Measurements from ENCODE around the gene PTPRD.

The PTPRD gene

DNA sequence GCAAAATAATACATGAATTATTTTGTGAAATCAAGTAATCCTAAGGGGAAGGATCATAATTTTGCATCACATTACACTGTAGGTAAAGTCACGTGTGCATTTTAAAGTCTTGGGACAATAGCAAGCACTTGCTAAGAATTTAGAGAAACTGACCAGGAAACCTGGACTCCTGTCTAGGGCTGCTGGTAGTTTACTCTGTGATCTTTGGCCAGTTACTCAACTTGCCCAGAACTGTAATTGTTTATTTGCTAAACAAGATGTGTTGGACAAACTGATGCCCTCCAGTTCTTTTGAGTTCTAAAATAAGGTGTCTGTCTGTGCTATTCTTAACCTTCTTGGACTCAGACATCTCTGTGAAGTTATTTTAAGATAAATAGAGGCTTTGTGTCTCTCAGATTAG is 2218.5 kb downstream of the PTPRD start:
- Histone ChIP-seq H3K9me3 (ENCODE audit: control insufficient read depth, insufficient read depth, low read length) (no peaks in the 10 kb centered on the region), H3K27me3 (ENCODE audit: control insufficient read depth, low read length) (no peaks in the 10 kb centered on the region), H3F3A (ENCODE audit: control insufficient read depth, insufficient read depth) (no peaks in the 10 kb centered on the region), H3K79me2 (ENCODE audit: control insufficient read depth, low read length) (no peaks in the 10 kb centered on the region), H3K4me3 (ENCODE audit: low read length) (no peak overlapping the region), H3K36me3 (ENCODE audit: control insufficient read depth, low read length) (no peaks in the 10 kb centered on the region), H4K20me1 (ENCODE audit: control insufficient read depth, insufficient read depth, low read depth, low read length) (no peaks in the 10 kb centered on the region), H3K4me2 (ENCODE audit: low read length) (no peak overlapping the region), H3K27ac (ENCODE audit: low read depth, low read length) (no peak overlapping the region), H3K9me2 (replicated peaks; ENCODE audit: control insufficient read depth, low read length) (no peaks in the 10 kb centered on the region), H3K4me1 (ENCODE audit: control insufficient read depth, low read length) (no peaks in the 10 kb centered on the region)
- TF ChIP-seq, protein P1, sequence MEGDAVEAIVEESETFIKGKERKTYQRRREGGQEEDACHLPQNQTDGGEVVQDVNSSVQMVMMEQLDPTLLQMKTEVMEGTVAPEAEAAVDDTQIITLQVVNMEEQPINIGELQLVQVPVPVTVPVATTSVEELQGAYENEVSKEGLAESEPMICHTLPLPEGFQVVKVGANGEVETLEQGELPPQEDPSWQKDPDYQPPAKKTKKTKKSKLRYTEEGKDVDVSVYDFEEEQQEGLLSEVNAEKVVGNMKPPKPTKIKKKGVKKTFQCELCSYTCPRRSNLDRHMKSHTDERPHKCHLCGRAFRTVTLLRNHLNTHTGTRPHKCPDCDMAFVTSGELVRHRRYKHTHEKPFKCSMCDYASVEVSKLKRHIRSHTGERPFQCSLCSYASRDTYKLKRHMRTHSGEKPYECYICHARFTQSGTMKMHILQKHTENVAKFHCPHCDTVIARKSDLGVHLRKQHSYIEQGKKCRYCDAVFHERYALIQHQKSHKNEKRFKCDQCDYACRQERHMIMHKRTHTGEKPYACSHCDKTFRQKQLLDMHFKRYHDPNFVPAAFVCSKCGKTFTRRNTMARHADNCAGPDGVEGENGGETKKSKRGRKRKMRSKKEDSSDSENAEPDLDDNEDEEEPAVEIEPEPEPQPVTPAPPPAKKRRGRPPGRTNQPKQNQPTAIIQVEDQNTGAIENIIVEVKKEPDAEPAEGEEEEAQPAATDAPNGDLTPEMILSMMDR (IDR thresholded peaks at IDR 0.05; ENCODE audit: low read depth, low read length, poor library complexity, severe bottlenecking) = no peak
- no peak for TF ChIP-seq EZH2phosphoT487 (IDR thresholded peaks at IDR 0.05; ENCODE audit: borderline replicate concordance, low read length)

GRCh38 chr9:8392866-8393265 is 2219.9 kb downstream of the PTPRD start:
- Histone ChIP-seq H3K9me3 (ENCODE audit: control insufficient read depth, insufficient read depth, low read length) (no peaks in the 10 kb centered on the region), H3F3A (ENCODE audit: control insufficient read depth, insufficient read depth) (no peaks in the 10 kb centered on the region), H3K9me2 (replicated peaks; ENCODE audit: control insufficient read depth, low read length) (no peaks in the 10 kb centered on the region), H3K27me3 (ENCODE audit: control insufficient read depth, low read length) (no peaks in the 10 kb centered on the region), H4K20me1 (ENCODE audit: control insufficient read depth, insufficient read depth, low read depth, low read length) (no peaks in the 10 kb centered on the region), H3K36me3 (ENCODE audit: control insufficient read depth, low read length) (no peaks in the 10 kb centered on the region), H3K4me3 (ENCODE audit: low read length) (no peak overlapping the region), H3K4me1 (ENCODE audit: control insufficient read depth, low read length) (no peaks in the 10 kb centered on the region), H3K4me2 (ENCODE audit: low read length) (no peak overlapping the region), H3K79me2 (ENCODE audit: control insufficient read depth, low read length) (no peaks in the 10 kb centered on the region), H3K27ac (ENCODE audit: low read depth, low read length) (no peak overlapping the region)
- no peak for TF ChIP-seq EZH2phosphoT487 (IDR thresholded peaks at IDR 0.05; ENCODE audit: borderline replicate concordance, low read length)
- TF ChIP-seq, protein P1 (IDR thresholded peaks at IDR 0.05; ENCODE audit: low read depth, low read length, poor library complexity, severe bottlenecking) = no peak

- no peaks in the 10 kb centered on the region for H4K20me1 ChIP-seq (ENCODE audit: control insufficient read depth, insufficient read depth, low read depth, low read length)
- H3F3A ChIP-seq (ENCODE audit: control insufficient read depth, insufficient read depth) = no peaks in the 10 kb centered on the region
- no peaks in the 10 kb centered on the region for H3K9me2 ChIP-seq (replicated peaks; ENCODE audit: control insufficient read depth, low read length)
- no peak overlapping the region for H3K4me3 ChIP-seq (ENCODE audit: low read length)
- no peak overlapping the region for H3K27ac ChIP-seq (ENCODE audit: low read depth, low read length)
- H3K36me3 ChIP-seq (ENCODE audit: control insufficient read depth, low read length) = no peaks in the 10 kb centered on the region
- H3K79me2 ChIP-seq (ENCODE audit: control insufficient read depth, low read length) = no peaks in the 10 kb centered on the region
- no peak overlapping the region for H3K4me2 ChIP-seq (ENCODE audit: low read length)
- no peak for TF ChIP-seq EZH2phosphoT487 (IDR thresholded peaks at IDR 0.05; ENCODE audit: borderline replicate concordance, low read length)
- TF ChIP-seq, protein P1 (IDR thresholded peaks at IDR 0.05; ENCODE audit: low read depth, low read length, poor library complexity, severe bottlenecking) = no peak
- no peaks in the 10 kb centered on the region for H3K27me3 ChIP-seq (ENCODE audit: control insufficient read depth, low read length)
- no peaks in the 10 kb centered on the region for H3K9me3 ChIP-seq (ENCODE audit: control insufficient read depth, insufficient read depth, low read length)
- no peaks in the 10 kb centered on the region for H3K4me1 ChIP-seq (ENCODE audit: control insufficient read depth, low read length)
Observed at GRCh38 chr9:8391566-8391965, 2221.2 kb downstream of the PTPRD start.

DNA sequence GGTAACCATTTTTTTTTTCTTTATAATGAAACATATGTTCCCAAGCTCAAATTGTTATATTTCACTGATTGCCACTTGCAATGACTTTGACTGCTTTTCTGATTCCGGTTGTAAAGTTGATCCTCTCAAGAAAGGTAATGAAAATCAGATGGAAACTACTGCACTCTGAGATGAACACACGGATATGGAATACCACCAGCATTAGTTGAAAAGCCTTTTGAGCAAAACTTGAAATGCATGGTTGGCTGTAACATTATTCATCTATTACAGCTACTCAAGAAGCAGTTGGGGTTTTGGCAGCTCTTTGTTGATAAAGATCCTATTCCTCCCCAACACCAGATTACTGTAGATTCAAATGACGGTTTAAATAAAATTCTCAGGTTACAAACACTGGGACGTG is 2221.7 kb downstream of the PTPRD start:
- Histone ChIP-seq H3K9me2 (replicated peaks; ENCODE audit: control insufficient read depth, low read length) (no peaks in the 10 kb centered on the region), H3K36me3 (ENCODE audit: control insufficient read depth, low read length) (no peaks in the 10 kb centered on the region), H3K27ac (ENCODE audit: low read depth, low read length) (no peak overlapping the region), H4K20me1 (ENCODE audit: control insufficient read depth, insufficient read depth, low read depth, low read length) (no peaks in the 10 kb centered on the region), H3K79me2 (ENCODE audit: control insufficient read depth, low read length) (no peaks in the 10 kb centered on the region), H3K27me3 (ENCODE audit: control insufficient read depth, low read length) (no peaks in the 10 kb centered on the region), H3K4me1 (ENCODE audit: control insufficient read depth, low read length) (no peaks in the 10 kb centered on the region), H3F3A (ENCODE audit: control insufficient read depth, insufficient read depth) (no peaks in the 10 kb centered on the region), H3K9me3 (ENCODE audit: control insufficient read depth, insufficient read depth, low read length) (no peaks in the 10 kb centered on the region), H3K4me2 (ENCODE audit: low read length) (no peak overlapping the region), H3K4me3 (ENCODE audit: low read length) (no peak overlapping the region)
- TF ChIP-seq EZH2phosphoT487 (IDR thresholded peaks at IDR 0.05; ENCODE audit: borderline replicate concordance, low read length) = no peak
- TF ChIP-seq, protein P1 (IDR thresholded peaks at IDR 0.05; ENCODE audit: low read depth, low read length, poor library complexity, severe bottlenecking) = no peak

All from DOHH2 (cell line).